HL-60 (cell line): ENCODE data around the gene CCDC117.

Source experiments
- GABPA ChIP-seq: IDR thresholded peaks from 2 replicates; pipeline ENCODE4 v1.6.1; 2012; ENCODE audit warnings: low read depth
- POLR2AphosphoS5 ChIP-seq: IDR thresholded peaks from 2 replicates; pipeline ENCODE4 v1.6.1; 2012; ENCODE audit warnings: low read depth
- TF ChIP-seq, protein P1 (sequence below): IDR thresholded peaks from one replicate; pipeline ENCODE4 v1.5.1; 2011; ENCODE audit warnings: low read length, control low read depth, inconsistent platforms; ENCODE audit not compliant: insufficient read depth
- TF ChIP-seq, protein P2 (sequence below): IDR thresholded peaks from 2 replicates; pipeline ENCODE4 v1.6.1; 2012; ENCODE audit warnings: low read depth; ENCODE audit not compliant: insufficient replicate concordance

DNA sequence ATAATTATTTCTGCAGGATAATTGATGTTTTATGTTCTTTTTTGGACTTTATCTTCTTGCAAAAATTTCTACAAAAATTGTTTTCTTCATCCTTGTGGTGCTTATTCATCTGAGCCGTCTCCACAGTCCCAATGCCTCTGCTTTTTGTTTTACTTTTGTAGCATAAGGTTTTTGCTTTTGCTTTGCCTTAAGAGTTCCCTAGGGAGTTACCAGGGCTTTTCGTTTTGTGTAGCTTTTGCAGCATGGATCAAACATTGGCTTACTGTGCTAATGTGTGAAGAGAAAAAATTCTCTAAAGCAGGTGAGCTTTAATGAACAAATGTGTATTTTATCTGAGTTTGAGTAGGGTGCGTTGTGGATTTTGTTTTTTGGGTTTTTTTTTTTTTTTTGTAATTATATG is 16.1 kb downstream of the CCDC117 start:
- TF ChIP-seq, protein P1, sequence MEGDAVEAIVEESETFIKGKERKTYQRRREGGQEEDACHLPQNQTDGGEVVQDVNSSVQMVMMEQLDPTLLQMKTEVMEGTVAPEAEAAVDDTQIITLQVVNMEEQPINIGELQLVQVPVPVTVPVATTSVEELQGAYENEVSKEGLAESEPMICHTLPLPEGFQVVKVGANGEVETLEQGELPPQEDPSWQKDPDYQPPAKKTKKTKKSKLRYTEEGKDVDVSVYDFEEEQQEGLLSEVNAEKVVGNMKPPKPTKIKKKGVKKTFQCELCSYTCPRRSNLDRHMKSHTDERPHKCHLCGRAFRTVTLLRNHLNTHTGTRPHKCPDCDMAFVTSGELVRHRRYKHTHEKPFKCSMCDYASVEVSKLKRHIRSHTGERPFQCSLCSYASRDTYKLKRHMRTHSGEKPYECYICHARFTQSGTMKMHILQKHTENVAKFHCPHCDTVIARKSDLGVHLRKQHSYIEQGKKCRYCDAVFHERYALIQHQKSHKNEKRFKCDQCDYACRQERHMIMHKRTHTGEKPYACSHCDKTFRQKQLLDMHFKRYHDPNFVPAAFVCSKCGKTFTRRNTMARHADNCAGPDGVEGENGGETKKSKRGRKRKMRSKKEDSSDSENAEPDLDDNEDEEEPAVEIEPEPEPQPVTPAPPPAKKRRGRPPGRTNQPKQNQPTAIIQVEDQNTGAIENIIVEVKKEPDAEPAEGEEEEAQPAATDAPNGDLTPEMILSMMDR, result no peak
- TF ChIP-seq POLR2AphosphoS5 (no peak), GABPA (no peak)
- TF ChIP-seq, protein P2, sequence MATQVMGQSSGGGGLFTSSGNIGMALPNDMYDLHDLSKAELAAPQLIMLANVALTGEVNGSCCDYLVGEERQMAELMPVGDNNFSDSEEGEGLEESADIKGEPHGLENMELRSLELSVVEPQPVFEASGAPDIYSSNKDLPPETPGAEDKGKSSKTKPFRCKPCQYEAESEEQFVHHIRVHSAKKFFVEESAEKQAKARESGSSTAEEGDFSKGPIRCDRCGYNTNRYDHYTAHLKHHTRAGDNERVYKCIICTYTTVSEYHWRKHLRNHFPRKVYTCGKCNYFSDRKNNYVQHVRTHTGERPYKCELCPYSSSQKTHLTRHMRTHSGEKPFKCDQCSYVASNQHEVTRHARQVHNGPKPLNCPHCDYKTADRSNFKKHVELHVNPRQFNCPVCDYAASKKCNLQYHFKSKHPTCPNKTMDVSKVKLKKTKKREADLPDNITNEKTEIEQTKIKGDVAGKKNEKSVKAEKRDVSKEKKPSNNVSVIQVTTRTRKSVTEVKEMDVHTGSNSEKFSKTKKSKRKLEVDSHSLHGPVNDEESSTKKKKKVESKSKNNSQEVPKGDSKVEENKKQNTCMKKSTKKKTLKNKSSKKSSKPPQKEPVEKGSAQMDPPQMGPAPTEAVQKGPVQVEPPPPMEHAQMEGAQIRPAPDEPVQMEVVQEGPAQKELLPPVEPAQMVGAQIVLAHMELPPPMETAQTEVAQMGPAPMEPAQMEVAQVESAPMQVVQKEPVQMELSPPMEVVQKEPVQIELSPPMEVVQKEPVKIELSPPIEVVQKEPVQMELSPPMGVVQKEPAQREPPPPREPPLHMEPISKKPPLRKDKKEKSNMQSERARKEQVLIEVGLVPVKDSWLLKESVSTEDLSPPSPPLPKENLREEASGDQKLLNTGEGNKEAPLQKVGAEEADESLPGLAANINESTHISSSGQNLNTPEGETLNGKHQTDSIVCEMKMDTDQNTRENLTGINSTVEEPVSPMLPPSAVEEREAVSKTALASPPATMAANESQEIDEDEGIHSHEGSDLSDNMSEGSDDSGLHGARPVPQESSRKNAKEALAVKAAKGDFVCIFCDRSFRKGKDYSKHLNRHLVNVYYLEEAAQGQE, result no peak
